Stimulated activated naive CD4-positive, alpha-beta T cell (primary cell): Measurements from ENCODE around the gene CACNA1I.

Source experiments
- DNase-seq, 6 experiments: peaks; one replicate each; lab custom pipeline; 2025; lab: John Stamatoyannopoulos, UW

CACNA1I gene

DNA sequence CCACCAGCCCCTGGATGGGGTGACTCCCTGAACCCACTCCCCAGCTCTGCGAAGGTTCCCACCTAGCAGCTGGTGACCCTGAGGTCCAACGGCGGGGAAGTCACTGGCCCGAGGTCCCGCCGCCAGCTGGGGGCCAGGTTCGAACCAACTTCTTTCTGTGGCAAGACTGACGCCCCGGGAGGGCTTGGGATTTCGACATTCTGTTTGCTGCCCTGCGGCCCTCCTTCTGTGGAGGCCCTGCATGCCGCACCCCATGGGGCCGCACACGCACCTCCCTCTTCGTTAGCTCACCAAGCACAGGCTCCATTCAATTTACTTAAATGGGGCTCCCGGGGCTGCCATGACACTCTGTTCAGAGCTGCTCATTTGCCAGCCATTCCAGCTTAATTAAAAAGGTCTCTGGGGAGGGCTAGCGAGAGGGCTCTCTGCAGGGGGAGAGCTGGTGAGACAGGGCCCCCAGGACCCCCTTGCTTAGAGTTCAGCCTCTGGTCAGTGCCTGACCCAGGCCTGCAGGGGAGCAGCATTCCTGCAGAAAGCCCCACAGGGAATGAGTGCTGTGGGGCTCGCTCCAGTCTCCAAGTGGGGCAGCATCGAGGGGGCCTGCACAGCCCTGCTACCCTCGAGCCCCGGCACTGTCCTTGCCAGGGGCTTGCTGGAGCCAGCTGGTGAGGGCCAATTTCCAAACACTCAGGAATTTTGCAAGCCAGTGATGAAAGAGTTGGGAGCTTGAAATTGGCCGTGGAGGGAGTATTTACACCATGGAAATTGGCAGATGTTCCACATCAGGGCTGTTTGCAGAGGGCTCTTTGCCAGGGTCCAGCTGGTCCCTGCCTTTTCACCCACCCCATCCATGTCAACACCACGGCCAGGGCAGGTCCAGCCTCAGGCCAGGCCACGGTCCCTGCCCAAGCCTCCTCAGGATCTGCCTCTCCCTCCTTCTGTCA, 80.8 kb downstream of the CACNA1I start:
- no peak for DNase-seq

DNA sequence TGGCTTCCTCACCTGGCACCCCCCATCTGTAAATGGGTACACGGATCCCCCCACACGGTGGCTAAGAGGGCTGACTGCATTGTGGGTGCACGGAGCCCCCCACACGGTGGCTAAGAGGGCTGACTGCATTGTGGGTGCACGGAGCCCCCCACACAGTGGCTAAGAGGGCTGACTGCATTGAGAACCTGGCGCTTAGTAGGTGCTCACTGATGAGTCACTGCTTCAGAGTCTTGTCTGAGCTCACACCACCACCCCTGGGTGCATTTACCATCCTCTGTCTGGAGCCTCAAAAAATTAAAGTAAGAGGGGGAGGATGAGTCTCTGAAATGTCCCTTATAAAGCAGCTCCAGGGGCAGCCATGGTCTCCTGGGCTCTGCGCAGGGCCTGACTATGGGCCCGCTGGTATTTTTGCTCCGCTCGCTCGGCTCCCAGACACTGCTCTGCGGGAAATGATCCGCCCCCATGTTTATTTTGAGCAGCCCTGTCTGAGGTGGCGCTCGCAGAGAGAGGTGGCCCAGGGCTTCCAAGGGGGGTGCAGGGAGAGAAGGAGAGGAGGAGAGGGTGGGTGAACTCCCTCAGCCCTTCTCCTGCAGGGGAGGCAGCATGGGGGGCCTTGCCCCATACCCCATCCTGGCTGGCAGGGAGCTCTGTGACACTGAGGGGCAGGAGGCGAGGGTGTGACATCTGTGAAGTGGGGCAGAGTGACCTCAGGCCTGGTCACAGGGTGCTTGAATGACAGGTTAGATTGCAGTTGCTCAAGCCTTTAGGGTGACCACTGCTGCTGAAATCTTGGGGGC, 82.6 kb downstream of the CACNA1I start:
- no peak for DNase-seq

DNA sequence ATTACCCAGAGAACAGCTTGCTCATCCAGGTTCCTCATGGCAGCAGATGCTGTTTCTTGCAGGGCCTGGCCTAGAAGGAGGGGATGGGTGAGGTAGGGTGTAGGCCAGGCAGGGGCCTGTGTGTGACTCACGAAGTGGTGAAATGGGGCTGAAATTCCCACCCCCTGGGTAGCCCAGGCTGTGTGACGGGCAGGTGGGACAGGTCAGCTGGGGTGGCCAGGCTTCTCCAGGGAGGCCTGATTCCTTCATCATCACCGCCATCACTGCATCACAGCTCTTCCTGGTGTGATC, 83.2 kb downstream of the CACNA1I start:
- DNase-seq, result no peak

DNA sequence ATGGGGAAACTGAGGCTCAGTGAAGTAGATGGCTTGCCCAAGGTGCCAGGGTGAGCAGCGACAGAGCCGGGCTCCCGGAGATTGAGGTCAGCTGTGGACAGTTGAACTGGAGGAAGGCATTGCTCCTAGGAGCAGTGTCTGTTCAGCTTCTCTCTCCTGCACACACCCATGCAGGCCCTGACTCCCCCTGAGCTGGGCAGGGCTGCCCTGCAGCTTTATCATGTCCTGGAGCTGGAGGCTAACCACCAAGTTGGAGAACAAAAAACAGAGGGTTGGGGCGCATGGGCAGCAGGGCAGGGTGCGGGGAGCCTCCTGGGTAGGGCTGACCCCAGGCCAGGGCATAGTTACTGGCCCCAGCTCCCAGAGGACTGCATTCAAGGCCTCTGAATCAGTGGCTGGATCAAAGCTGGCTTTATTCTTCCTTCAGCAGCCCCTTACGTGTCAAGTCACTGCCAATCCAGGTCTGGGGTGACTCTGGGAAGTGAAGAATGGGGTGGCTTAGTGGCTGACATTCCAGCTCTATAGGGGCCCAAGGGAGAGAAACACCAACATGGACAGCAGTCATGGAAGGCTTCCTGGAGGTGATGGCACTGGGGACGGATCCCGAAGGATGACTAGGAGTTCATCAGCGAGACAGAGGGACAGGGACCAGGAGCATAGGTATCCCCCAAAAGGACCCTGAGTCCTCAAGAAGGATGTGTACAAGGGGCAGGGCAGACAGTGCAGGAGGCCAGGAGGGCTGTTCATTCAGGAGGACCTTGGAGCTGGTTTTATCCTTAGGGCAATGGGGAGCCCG, 83.8 kb downstream of the CACNA1I start:
- DNase-seq, result no peak

DNA sequence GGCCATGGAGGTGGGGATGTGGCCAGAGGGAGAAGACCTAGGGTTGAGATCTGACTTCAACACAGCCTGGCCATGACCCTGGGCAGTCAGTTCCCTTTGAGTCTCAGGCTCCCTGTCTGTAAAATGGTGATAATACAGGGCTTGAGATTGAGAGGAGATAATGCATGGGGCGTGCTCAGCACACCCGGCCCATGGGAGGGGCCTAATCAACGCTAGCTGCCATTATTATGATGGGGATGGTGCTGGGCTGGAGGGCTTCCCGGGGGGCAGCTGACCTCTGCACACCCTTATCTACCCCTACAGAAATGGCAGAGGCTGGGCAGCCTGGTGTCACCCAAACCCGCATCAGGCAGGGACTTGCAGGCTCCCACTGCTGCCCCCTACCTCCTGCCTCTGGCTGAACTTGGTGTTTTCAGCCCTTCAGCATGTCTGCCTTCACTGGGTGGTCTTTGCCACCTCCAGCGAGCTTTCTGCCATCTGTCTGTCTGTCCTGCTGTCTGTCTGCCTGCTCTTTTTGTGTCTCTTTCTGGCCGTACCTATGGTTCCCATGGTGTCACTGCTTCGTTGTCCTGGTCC, 84.5 kb downstream of the CACNA1I start:
- DNase-seq, result no peak

DNA sequence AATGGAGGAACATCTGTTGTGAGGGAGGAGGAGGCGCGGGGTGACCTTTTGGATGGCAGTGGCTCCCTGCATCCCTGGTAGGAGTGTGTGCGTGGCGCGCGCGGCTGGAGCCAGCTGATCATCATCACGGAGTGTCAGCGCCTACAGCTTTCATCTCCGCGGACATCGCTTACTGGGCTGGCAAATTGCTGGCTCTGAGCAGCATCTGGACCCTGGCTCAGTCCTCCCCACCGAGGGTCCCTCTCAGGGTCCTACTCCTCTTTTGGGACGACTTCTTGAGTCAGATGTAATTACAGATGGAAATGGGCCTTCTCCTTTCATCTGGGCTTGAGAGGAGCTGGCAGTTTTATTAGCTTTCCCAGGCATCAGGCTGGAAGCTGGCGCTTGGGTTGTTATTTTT, 85.3 kb downstream of the CACNA1I start:
- no peak for DNase-seq

DNA sequence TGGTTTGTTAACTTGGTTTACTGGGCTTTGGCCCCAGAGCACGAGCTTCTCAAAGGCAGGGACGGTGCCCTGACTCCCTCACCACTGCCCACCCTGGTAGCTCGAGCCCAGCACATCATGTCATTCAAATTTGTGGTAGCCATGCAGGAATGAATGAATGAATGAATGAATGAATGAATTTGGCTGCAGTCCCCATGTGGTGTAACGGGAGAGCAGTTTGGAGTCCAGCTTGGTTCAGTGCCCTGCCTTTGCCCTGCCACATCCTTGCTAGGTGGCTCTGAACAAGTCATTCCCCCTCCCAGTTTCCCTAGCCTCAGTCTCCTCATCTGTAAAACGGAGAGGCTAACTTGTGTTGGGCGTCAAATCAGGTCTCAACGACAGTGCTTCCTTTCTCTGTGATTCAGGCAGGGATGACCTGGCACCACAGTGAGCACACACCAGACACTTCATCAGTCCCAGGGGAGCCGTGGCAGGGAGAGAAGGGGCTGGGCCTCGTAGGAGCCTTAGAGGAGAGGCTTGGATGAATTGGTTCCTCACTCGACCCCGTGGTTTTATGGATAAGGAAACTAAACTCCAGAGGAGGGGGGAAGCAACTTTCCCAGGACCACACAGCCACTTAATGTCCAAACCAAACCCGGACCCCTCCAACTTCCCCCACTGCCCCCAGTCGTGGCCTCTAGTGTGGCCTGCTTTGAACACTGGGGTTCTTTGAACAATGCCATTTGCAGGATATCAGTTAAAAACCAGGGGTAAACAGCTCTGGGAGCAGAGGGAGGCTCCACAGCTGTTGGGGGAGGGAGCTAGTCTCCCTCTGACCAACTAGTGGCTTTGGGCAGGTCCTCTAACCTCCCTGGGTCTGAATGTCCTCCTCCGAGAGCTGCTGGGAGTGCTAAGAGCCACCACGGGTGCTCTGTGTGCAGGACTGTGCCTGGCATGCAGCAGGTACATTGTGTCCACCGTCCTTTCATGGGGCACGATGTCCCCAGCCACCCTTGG, 86.2 kb downstream of the CACNA1I start:
- no peak for DNase-seq

DNA sequence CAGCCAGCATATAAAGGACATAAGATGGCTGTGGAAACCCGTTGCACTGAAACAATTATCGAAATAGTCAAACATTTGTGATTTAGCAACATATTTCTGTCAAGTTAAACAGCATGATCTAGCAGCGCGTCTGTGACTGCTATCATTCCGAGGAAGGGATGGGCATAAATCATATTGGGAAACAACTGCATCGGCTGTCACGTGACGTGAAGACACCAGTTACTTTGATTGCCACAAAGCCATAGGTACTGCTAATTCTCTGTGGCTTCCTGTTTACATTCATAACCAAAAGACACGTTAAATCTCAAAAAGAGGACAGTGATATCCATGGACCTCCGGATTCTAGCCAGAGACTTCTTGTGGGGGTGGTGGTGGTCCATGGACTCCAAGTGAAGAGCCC, 87.8 kb downstream of the CACNA1I start:
- peak; percentile 14 to 83 (median 66) for DNase-seq

DNA sequence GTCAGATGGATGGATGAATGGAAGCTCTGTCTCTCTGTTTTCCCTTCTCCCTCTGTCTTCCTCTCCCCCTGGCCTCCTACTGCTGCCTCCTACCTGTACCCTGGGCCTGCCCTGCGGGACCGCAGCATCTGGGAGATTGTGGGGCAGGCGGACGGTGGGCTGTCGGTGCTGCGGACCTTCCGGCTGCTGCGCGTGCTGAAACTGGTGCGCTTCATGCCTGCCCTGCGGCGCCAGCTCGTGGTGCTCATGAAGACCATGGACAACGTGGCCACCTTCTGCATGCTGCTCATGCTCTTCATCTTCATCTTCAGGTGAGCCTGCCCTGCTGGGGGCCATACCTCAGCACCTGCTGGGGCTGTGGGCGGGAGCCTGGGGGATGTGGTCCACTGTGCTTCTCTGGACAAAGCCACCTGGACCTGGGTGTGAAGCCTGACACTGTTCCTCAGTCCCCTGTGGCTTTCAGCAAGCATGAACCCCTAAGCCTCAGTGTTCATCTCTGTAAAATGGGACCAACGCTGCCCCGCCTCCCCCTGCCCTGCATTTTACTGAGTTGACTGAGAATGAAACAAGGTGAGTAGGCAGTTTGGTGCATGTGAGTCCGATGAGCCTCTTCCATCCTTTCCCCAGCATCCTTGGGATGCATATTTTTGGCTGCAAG, 88.4 kb downstream of the CACNA1I start:
- DNase-seq, result peak in 1 of 6 experiments; percentile 43

DNA sequence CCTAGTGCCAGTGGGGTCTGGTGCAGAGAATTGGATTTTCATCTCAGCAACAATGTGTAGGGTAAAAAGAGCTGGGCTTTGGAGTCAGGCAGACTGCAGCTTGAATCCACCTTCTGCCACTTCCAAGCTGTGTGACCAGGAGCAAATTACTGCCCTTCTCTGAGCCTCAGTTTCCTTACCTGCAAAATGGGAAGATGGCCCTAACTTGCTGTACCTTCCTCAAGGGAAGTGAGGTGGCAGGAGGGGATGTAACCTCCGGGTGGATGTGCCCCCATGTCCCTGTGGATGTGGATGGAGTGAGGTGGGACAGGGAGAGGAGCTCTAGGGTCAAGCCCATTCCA, 90.9 kb downstream of the CACNA1I start:
- no peak for DNase-seq

DNA sequence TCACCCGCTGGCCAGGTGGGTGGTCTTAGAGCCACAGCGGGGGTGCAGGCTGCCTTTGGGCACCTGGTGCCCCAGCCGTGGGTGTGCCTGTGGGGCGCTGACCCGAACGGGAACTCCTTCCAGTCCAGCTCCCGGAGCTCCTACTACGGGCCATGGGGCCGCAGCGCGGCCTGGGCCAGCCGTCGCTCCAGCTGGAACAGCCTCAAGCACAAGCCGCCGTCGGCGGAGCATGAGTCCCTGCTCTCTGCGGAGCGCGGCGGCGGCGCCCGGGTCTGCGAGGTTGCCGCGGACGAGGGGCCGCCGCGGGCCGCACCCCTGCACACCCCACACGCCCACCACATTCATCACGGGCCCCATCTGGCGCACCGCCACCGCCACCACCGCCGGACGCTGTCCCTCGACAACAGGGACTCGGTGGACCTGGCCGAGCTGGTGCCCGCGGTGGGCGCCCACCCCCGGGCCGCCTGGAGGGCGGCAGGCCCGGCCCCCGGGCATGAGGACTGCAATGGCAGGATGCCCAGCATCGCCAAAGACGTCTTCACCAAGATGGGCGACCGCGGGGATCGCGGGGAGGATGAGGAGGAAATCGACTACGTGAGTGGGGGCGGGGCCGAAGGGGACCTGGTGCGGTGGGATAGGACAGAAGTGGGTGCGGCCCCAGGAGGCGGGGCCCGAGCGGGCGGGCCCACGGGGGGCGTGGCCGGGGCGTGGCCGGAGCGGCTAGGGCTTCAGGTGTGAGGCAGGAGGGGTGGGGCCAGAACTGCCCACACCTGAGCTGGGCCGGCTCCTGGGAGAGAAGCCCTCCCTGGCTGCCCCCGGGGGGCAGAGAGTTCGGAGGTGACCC, 91.5 kb downstream of the CACNA1I start:
- peak; percentile 82 to 90 (median 85) for DNase-seq

DNA sequence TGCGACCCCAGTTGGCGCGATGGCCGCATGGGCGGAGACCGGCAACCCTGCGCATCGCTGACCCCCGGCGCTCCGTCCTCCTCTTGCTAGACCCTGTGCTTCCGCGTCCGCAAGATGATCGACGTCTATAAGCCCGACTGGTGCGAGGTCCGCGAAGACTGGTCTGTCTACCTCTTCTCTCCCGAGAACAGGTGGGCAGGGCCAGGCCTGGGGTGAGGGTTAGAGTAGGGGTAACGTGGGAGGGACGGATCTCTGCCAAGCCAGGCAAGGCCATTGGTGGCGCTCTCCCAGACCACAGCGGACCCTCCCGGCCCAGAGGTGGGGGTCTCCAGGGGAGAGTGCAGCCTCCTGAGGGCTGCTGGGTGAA, 92.1 kb downstream of the CACNA1I start:
- DNase-seq, result no peak

DNA sequence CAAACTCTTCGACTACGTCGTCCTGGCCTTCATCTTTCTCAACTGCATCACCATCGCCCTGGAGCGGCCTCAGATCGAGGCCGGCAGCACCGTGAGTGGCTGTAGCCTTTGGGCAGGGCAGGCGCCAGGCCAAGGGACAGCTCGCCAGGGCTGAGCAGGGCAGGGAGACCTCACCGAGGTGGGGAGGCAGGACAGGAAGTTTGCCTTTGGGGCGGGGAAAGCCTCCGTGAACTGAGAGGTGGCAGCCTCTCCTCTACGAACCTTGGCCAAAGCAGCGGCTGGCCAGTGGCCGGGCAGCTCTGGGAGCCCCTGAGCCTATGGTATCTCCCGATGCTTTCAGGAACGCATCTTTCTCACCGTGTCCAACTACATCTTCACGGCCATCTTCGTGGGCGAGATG, 93.2 kb downstream of the CACNA1I start:
- DNase-seq, result peak in 1 of 6 experiments; percentile 34

DNA sequence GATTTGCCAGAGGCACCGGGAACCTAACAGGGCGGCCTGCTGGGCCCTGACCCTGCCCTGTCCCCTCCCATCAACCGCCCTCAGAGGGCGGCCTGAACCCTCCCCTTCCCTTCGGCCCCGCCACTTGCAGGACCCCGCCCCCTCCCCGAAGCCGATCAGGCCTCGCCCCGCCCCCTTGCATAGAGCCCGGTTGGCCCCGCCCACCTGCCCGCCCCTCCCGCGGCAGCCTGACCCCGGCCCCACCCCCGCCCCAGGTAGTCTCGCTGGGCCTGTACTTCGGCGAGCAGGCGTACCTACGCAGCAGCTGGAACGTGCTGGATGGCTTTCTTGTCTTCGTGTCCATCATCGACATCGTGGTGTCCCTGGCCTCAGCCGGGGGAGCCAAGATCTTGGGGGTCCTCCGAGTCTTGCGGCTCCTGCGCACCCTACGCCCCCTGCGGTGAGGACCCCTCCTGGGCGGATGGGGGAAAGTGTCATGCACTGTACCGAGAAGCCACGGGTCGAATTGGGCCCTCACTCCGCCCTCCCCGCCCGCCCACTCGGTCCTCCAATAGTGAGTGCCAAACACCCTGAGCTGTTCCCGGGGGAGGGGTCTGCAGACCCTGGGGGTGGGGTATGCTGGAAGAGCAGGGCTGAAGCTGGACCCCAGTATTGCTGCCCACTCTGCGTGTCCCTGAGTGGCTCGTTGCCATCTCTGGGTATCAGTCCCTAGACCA, 94.1 kb downstream of the CACNA1I start:
- DNase-seq, result peak in 5 of 6 experiments; percentile 36 to 69 (median 44)

DNA sequence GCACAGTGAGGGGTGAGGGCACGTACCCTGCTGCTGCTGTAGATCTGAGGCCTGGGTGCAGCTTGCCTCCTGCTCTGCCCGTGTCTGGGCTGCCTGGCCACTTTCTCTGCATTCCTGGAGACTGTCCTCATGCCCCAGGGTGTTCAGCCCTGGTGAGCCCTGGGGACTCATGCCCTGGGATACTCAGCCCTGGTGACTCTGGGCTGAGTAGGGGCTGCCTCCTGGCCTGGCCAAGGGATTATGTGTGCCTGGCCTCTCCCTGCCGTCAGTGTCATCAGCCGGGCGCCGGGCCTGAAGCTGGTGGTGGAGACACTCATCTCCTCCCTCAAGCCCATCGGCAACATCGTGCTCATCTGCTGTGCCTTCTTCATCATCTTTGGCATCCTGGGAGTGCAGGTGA, 94.7 kb downstream of the CACNA1I start:
- DNase-seq, result no peak

DNA sequence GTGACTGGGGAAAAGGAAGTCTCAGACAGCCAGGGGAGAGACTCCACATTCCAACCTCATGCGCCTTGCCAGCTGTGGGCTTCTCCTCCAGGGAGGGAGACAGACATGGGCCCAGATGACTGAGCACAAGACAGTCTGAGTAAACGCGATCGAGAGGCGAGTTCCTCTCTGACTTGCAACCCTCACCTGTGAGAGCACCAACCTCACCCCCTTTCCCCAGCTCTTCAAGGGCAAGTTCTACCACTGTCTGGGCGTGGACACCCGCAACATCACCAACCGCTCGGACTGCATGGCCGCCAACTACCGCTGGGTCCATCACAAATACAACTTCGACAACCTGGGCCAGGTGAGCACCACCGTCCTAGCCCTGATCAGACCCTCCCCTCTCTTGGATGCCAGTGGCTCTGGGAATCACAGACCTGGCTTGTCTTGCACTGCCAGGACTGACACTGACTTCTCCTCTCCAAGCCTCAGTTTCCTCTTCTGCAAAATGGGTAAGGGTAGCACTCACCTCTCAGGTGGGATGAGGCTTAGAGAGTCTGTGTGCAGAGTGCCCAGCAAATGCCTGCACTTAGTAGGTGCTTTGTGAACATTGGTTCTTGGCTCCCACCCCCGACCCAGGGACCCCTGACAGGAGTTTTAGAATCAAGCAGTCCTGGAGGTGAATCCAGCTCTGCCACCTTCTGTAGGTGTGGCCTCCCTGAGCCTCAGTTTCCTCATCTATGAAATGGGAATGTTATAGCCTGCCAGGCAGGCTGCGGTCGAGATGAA, 95.3 kb downstream of the CACNA1I start:
- DNase-seq, result no peak

DNA sequence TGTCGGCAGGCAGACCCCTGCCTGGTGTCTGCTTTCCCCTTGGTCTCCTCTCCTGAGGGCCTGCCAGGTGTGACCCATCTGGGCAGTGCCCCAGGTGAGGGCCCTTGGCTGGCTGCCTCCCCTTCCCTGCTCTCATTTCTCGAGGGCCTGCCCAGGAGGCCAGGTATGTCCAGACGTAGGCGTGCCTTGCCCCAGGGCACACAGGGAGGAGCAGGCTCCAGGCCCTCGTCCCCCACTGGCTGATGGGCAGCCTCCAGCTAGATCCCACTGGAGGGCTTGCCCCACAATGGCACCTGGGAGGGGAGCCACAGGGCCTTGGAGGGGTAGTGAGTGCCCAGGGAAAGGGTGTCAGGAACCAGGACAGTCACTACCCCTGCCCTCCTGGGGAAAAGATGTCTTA, 95.9 kb downstream of the CACNA1I start:
- no peak for DNase-seq

DNA sequence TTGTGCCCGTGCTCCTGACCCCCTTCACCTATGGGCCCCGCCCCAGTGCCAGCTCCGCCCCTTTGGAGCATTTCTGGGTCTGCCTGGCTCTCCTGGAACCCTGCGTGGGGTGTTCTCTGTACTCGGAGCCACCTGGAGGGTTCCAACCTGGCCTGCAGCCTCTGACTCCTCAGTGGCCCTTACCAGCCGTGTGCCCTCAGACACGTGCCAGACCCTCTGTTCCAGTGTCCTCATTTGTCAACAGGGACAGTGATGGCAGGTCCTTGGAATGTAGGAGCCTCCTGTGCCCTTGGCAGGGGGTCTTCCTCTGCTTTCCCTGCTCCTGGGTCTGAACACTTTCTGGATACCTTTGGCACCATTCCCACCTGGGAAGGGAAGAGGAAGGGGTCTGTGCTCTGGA, 96.4 kb downstream of the CACNA1I start:
- DNase-seq, result no peak
